Measurements from ENCODE around the gene ANKDD1B. TPM values are rescaled to one million over a fixed set of nuclear protein-coding genes. Genes with fewer than 3 reads are reported as not detected.

ANKDD1B gene
- total RNA-seq, 2 experiments from 2014 or later, result not detected

DNA sequence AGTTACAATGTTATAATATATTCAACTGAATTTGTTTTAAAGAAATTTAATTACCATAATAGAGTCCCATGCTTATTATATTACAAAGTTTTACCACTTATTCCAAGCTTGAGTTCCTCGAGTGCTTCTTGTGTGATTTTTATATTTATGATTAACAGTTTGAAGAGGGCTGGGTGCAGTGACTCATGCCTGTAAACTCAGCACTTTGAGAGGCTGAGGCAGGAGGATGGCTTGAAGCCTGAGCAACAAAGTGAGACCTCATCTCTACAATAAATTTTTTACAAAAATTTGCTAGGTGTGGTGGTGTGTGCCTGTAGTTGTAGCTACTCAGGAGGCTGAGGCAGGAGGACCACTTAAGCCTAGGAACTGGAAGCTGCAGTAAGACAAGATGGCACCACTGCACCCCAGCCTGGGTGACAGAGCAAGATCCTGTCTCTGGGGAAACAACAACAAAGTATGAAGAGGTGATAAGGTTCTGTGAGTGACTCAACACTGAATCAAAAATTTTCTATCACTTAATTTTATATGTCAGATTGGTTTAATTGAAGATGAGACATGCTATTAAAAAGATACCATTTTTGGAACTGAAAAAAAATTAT, 96.8 kb downstream of the ANKDD1B start:
- CTCF ChIA-PET, result no interaction called here
- DNase-seq (no peak), ATAC-seq (no peak)
- Mint-ChIP-seq H3K36me3 (peaks cover 27% of the 10 kb centered on the region), H3K4me3 (no peak overlapping the region), H3K27ac (no peak overlapping the region), H3K4me1 (peaks cover 14% of the 10 kb centered on the region), H3K9me3 (ENCODE audit: low read depth) (no peaks in the 10 kb centered on the region), H3K27me3 (no peaks in the 10 kb centered on the region)

DNA sequence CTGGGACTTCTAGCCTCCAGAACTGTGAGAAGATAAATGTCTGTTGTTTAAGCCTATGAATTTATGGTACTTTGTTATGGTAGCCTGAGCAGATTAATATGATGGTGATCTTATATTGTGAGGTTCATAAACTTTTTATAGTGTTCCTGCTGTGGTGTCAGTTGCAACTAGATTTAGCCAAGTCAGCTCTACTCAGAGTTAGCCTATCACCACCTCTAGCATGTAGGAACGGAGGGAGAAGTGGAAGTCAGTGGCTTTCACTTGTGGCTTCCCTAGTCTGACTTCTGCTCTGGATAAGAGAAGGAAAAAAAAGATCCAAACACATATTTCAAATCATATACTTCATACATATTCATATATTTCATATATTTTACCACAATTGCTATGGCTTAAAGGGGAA, 99.4 kb downstream of the ANKDD1B start:
- Mint-ChIP-seq H3K36me3 (peaks cover 35% of the 10 kb centered on the region), H3K27ac (no peak overlapping the region), H3K27me3 (no peaks in the 10 kb centered on the region), H3K9me3 (ENCODE audit: low read depth) (no peaks in the 10 kb centered on the region), H3K4me3 (no peak overlapping the region), H3K4me1 (peaks cover 32% of the 10 kb centered on the region)
- no peak for DNase-seq
- CTCF ChIA-PET, result no interaction called here
- ATAC-seq, result no peak

GRCh38 chr5:75711151-75711550, 99.9 kb downstream of the ANKDD1B start:
- no peak for DNase-seq
- Mint-ChIP-seq H3K9me3 (ENCODE audit: low read depth) (no peaks in the 10 kb centered on the region), H3K36me3 (peaks cover 38% of the 10 kb centered on the region), H3K27me3 (no peaks in the 10 kb centered on the region), H3K4me3 (no peak overlapping the region), H3K27ac (no peak overlapping the region), H3K4me1 (peaks cover 37% of the 10 kb centered on the region)
- no peak for ATAC-seq
- CTCF ChIA-PET, result interaction anchor here (0.9 to 1.1 kb wide), 2 partner anchors 17 to 464 kb away, joined by 3 to 4 read pairs; no protein-coding TSS in a partner anchor

- H3K36me3 Mint-ChIP-seq, result peaks cover 37% of the 10 kb centered on the region
- CTCF ChIA-PET, result interaction anchor here (0.9 to 2.2 kb wide), 3 partner anchors 18 to 463 kb away, joined by 3 to 5 read pairs (median 4); no protein-coding TSS in a partner anchor
- H3K4me1 Mint-ChIP-seq, result peaks cover 41% of the 10 kb centered on the region
Observed at GRCh38 chr5:75712091-75712490, 100.8 kb downstream of the ANKDD1B start.

GRCh38 chr5:75716715-75717081, 105.4 kb downstream of the ANKDD1B start:
- CTCF ChIA-PET, result interaction anchor here (1.0 to 1.4 kb wide), 4 partner anchors 10 to 540 kb away, joined by 3 to 4 read pairs (median 4); partner anchors contain the start of gene ANKRD31
- Mint-ChIP-seq H3K4me1 (peaks cover 32% of the 10 kb centered on the region), H3K36me3 (peaks cover 21% of the 10 kb centered on the region), H3K27me3 (no peaks in the 10 kb centered on the region), H3K4me3 (peak overlapping the region; percentile 91), H3K9me3 (ENCODE audit: low read depth) (no peaks in the 10 kb centered on the region), H3K27ac (peak overlapping the region; percentile 96)
- no peak for DNase-seq
- ATAC-seq, result peak; percentile 2

More at GRCh38 chr5:75712091-75712490, 100.8 kb downstream of the ANKDD1B start:
- no peak overlapping the region for H3K4me3 Mint-ChIP-seq
- no peak for ATAC-seq
- no peaks in the 10 kb centered on the region for H3K27me3 Mint-ChIP-seq
- no peaks in the 10 kb centered on the region for H3K9me3 Mint-ChIP-seq (ENCODE audit: low read depth)
- no peak for DNase-seq
- H3K27ac Mint-ChIP-seq, result no peak overlapping the region

DNA sequence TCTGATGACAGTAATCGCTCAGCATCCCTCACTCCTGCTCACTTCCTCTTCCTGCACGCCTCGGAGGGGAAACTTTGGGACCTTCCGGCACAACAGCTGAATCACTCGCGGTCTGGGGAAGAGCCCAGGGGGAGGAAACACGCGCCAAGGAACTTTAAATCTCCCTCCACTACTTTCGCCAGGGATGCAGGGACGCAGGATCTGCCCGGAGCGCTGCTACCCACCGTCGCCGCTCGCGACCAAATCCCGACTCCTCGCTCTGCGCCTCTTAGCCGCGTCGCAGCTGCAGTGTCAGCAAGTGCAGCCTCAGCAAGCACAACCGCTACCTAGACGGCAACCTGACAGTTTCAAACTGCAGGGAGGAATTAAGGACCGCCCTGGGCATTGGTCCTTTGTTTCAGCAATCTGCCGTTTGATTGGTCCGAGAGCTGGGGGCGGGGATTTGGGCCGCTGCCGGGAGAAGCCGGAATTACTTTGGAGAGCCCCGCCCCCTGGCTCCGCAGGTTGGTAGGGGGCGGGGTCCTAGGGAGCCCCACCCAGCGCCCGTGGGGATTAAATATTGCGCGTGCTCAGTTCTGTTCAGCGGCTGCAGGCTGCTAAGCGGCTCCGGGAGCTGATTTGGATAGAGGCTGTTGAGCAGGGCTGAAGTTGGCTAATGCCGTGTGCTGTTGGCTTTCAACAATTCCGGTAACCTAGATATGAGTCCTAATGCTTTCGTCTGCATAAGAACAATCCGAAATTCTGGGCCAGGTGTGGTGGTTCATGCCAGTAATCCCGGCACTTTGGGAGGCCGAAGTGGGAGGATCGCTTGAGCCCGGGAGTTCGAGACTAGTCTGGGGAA, 106.0 kb downstream of the ANKDD1B start, which contains the start of gene POC5:
TSS of gene POC5 (minus strand) at position 356 of the 841 bp plus-strand sequence. CDS start 4,500 bp downstream, outside the sequence.
- H3K27ac Mint-ChIP-seq, result peak within 1 kb of the TSS; percentile 96
- DNase-seq (peak; percentile 98), ATAC-seq (peak; percentile 96)
- peaks cover 31% of the 10 kb centered on the region for H3K4me1 Mint-ChIP-seq
- no peaks in the 10 kb centered on the region for H3K9me3 Mint-ChIP-seq (ENCODE audit: low read depth)
- H3K27me3 Mint-ChIP-seq, result no peaks in the 10 kb centered on the region
- H3K4me3 Mint-ChIP-seq, result peak within 1 kb of the TSS; percentile 91
- CTCF ChIA-PET, result interaction anchor here (1.0 to 1.4 kb wide), 5 partner anchors 10 to 539 kb away, joined by 3 to 4 read pairs (median 4); partner anchors contain the start of gene ANKRD31
- peaks cover 19% of the 10 kb centered on the region for H3K36me3 Mint-ChIP-seq

DNA sequence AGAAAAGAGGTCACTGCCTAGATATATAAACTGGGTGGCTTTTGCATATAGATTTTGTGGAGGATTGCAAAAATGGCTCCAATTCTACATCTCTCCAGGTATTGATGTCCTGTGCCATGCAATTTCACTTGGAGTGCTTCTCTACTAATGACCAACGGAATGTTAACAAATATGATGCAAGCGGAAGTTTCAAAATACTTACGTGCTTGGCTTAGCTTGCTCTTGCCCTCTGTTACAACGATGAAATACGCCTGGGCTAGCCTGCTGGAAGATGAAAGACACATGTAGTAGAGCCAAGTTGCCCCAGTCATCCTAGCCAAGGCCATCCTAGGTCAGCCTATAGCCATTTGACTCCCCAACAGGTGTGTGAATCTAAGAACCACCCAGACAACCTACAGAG, 109.6 kb downstream of the ANKDD1B start:
- CTCF ChIA-PET, result no interaction called here

More for the DNA sequence above, 109.6 kb downstream of the ANKDD1B start:
- no peak overlapping the region for H3K27ac Mint-ChIP-seq
- no peak for ATAC-seq
- peaks cover 3% of the 10 kb centered on the region for H3K36me3 Mint-ChIP-seq
- DNase-seq, result no peak
- no peaks in the 10 kb centered on the region for H3K9me3 Mint-ChIP-seq (ENCODE audit: low read depth)
- H3K4me3 Mint-ChIP-seq, result no peak overlapping the region
- peaks cover 9% of the 10 kb centered on the region for H3K4me1 Mint-ChIP-seq
- no peaks in the 10 kb centered on the region for H3K27me3 Mint-ChIP-seq

Other genes with a start within 250 kb of the ANKDD1B start
- gene CERT1, start 99.8 kb upstream of the ANKDD1B start, total RNA-seq, result 10 to 100 TPM; 27.4 to 28.4 TPM
- 10 to 100 TPM; 30.4 to 32.4 TPM for gene POLK, start 99.6 kb upstream of the ANKDD1B start, total RNA-seq
- gene POC5, start 106.0 kb downstream of the ANKDD1B start, total RNA-seq, result 10 to 100 TPM; 19.0 to 21.6 TPM

Data from activated CD8-positive, alpha-beta memory T cell treated with anti-CD3 and anti-CD28 coated beads, Interleukin-2, amount 10 ng/mL, durations not matched to agents 7 days and 5 days (primary cell).